GM19438 (cell line): ENCODE measurements around the gene ARID2.

Source experiments
- ATAC-seq: cut with Tn5 transposase; IDR thresholded peaks from one replicate; pipeline ENCODE4 v1.9.1; 2021; ENCODE audit warnings: low read depth; ENCODE audit not compliant: unreplicated experiment

ARID2 gene

GRCh38 chr12:45850302-45850701, 120.8 kb downstream of the ARID2 start:
- no peak for ATAC-seq

DNA sequence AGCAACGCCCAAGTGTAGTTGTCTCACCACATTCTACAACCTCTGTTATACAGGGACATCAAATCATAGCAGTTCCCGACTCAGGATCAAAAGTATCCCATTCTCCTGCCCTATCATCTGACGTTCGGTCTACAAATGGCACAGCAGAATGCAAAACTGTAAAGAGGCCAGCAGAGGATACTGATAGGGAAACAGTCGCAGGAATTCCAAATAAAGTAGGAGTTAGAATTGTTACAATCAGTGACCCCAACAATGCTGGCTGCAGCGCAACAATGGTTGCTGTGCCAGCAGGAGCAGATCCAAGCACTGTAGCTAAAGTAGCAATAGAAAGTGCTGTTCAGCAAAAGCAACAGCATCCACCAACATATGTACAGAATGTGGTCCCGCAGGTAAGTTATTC, 123.0 kb downstream of the ARID2 start:
- ATAC-seq = no peak

- no peak for ATAC-seq
These were observed 124.0 kb downstream of the ARID2 start for GRCh38 chr12:45853550-45853949.

DNA sequence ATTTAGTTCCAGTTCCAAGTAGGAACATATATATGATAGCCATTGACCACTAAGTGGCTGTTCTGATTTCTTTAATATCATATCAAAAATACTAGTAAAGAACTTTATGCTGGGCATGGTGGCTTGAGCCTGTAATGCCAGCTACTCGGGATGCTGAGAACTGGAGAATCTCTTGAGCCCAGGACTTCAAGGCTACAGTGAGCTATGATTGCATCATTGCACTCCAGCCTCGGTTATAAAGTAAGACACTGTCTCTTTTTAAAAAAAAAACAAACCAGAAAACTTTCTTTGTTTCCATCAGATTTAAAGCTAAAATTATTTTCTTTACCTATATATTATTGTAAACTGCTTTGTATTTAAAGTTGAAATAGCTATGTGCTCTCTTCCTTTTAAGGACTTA, 133.8 kb downstream of the ARID2 start:
- no peak for ATAC-seq

- ATAC-seq = no peak
These were observed 136.8 kb downstream of the ARID2 start for GRCh38 chr12:45866299-45866698.

GRCh38 chr12:45872446-45872845, 142.9 kb downstream of the ARID2 start:
- no peak for ATAC-seq

DNA sequence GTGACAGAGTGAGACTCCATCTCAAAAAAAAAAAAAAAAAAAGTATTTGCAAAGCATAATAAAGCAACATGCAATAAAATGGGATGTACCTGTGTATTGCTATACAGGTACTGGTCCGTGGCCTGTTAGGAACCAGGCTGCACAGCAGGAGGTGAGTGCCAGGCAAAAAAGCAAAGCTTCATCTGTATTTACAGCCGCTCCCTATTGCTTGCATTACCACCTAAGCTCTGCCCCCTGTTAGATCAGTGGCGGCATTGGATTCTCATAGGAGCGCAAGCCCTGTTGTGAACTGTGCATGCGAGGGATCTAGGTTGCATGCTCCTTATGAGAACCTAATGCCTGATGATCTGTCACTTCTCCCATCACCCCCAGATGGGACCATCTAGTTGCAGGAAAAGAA, 147.6 kb downstream of the ARID2 start:
- ATAC-seq = no peak

DNA sequence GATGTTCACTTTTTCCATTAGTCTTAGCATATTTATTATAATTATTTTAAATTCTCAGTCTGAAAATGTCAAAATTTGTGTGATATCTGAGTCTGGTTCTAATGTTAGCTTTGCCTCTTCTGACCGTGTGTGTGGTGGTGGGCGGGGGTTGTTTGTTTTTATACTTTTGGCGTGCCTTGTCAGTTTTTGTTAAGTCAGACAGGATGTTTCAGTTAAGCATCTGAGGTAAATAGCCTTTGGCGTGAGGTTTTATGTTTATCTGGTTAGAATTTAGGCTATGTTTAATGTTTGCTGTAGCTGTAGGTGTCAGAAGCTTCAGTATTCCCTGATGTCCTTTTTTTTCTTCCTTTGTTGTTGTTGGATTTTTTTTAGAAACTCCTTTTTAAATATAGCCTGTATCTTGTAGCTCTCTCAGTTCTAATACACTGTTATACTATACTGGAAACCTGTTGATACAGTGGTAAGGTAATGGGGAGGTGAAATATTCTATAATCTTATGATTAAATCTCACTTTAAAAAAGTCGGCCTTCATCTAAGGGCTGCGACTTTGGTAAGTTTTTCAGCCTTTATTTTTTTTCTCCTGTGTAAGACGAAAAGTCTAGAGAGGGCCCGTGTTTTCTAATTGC, 149.2 kb downstream of the ARID2 start:
- ATAC-seq = no peak

- no peak for ATAC-seq
These were observed 149.9 kb downstream of the ARID2 start for GRCh38 chr12:45879363-45879895.

DNA sequence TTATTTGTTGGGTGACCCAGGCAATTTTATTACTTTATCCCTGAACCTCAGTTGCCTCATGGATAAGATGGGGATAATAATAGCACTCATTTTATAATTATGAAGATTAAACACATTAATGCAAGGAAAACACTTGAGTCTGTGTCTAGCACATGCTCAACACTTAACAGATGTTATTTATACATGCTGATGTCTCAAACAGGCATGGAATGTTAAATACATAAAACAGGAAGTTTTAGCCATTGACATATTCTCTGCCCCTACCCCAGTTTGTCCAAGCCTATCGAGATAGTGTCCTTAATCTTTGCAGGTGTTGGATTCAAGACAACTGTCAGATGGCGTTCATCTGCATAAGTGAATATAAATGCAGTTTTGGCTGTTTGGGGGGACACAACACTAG, 151.0 kb downstream of the ARID2 start:
- no peak for ATAC-seq

DNA sequence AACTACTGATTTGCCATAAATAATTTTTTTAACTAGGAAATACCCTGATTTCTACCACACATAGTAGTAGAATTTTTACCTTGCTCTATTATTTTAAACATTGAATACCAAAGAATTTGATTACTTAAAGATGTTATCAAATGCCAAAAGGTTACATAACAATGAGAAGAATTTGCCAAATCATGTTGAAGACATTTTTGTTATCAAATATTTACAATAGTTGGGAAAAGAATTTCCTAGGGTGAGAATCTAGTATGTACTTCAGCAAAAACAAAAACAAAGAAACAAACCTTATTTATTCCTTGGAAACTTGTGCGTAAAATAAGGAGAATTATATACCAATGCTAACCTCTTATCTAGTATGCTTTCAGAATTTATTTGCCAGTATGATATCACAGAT, 153.7 kb downstream of the ARID2 start:
- ATAC-seq = no peak

- ATAC-seq = no peak
These were observed 157.2 kb downstream of the ARID2 start for GRCh38 chr12:45886685-45887084.

GRCh38 chr12:45887544-45887943, 158.0 kb downstream of the ARID2 start:
- no peak for ATAC-seq

GRCh38 chr12:45890276-45890675, 160.8 kb downstream of the ARID2 start:
- ATAC-seq = no peak

DNA sequence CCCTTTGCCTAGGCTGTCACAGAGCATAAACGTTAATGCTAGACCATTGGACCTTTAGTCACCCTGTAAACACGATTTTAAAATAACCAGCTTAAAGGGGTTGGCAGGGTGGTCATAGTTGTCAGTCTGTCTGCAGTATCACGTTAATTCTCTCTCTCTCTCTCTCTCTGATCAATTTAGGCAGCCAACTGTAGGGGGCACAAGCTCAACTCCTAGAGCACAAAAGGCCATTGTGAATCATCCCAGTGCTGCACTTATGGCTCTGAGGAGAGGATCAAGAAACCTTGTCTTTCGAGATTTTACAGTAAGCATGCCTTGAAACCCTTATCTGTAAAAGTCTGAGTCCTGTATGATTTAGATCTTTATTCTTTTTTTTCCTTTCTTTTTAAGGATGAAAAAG, 163.7 kb downstream of the ARID2 start:
- ATAC-seq = no peak

DNA sequence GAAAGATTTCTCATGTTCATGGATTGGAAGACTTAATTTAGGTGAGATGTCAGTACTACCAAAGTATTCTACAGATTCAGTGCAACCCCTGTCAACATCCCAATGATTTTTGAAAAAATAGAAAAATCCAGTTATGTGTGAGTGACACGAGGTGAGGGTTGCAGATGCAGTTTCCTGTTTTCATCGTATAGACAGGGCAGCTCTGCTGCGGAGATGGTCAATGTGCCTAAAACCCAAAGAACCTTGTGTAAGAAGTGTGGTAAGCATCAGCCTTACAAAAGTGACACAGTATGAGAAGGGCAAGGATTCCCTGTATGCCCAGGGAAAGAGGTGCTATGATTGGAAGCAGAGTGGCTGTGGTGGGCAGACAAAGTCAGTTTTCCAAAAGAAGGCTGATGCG, 166.5 kb downstream of the ARID2 start:
- ATAC-seq = no peak

- ATAC-seq = no peak
These were observed 168.6 kb downstream of the ARID2 start for GRCh38 chr12:45898094-45898493.

DNA sequence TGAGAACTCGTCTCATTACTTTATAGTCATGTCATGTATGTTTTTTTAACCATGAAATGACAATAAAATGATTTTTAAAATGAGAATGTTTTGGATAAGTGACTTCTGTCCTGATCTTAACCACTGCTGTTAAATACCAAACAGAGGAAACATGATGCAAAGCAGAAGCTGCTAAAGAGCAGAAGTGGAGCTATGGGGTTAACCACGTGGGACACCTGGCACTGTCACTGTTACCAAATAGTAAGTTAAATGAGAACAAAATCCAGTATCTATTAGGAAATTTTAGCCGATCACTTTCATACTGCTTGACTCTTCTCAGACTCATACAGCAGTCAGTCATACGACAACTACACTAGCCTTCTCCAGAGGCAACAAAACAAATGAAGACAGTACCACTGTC, 178.4 kb downstream of the ARID2 start:
- no peak for ATAC-seq

GRCh38 chr12:45909041-45909713, 179.7 kb downstream of the ARID2 start:
- no peak for ATAC-seq

DNA sequence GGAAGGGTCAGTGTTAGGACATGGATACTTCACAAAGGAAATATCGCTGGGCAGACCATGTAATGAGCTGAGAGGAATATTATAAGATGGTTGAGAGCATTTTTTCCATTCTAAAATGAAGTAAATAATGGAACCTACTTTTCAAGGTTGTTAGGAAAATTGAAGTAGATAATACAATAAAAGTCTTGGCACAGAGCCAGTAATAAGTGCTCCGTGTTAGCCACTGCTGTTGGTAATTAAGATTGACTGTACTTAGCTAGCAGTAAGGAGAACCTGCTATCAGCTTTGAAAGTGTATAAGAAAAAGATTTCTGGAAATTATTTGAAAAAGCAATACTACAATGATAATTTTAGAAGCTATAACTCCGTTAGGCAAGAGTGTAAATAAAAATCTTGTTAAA, 183.3 kb downstream of the ARID2 start:
- no peak for ATAC-seq

DNA sequence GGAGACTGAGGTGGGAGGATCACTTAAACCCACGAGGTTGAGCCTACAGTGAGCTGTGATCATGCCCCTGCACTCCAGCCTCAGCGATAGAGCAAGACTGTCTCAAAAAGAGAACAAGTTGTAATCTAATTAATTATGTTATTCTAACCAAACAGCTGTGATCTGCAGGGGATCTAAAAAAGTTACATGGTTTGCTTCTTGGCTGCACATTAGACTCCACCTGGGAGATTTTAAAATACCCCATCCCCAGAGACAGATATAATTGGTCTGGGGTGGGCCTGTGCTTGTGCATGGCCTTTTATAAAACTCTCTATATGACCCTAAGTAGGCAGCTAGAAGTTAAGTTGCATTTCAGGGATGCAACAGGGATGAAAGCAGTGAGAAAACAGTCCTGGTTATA, 184.1 kb downstream of the ARID2 start:
- no peak for ATAC-seq

DNA sequence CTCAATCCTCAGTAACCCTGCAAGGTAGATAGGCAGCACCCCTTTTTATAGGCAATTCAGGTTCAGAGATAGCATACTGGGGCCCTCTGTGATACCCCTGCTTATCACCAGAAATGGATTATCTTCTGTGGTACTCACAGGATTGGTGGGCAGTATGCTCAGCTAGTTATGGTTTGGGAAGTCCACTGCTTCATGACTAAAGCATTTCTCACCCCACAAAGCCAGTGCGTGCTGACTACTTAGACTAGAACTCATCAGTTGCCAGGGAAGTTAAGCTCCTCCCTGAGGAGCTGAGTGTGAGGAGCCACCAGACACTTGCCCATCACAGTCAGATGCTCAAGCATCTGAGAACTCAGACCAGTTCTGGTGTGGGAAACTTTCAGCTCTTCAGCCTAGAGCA, 184.6 kb downstream of the ARID2 start:
- no peak for ATAC-seq
